ENCODE results near the gene TMEM185B.
A peak's percentile ranks its signal among the peaks of the same experiment; 100 is the strongest.
"Not testable (repeated sequence)": the region's sequence is repeated elsewhere in the genome, so short reads cannot be mapped to it uniquely, and the experiment has no call there.

TMEM185B gene

GRCh38 chr2:120223034-120223912 lies at the start of gene TMEM185B:
Gene TMEM185B (minus strand): TSS chr2:120223400. CDS start chr2:120222976, 424 bp downstream.
- DNase-seq (ENCODE audit: low spot score) = peak; percentile 91

GRCh38 chr2:120271711-120272379 lies 48.6 kb upstream of the TMEM185B start:
- no peak for DNase-seq (ENCODE audit: low spot score)

GRCh38 chr2:120269816-120270215 lies 46.6 kb upstream of the TMEM185B start:
- DNase-seq (ENCODE audit: low spot score) = no peak

- no peak for DNase-seq (ENCODE audit: low spot score)
Observed at GRCh38 chr2:120269076-120269744, 46.0 kb upstream of the TMEM185B start.

- DNase-seq (ENCODE audit: low spot score) = no peak
Observed at GRCh38 chr2:120267348-120267747, 44.1 kb upstream of the TMEM185B start.

- DNase-seq (ENCODE audit: low spot score) = no peak
Observed at GRCh38 chr2:120265006-120265405, 41.8 kb upstream of the TMEM185B start.

- DNase-seq (ENCODE audit: low spot score) = no peak
Observed at GRCh38 chr2:120262761-120263428, 39.7 kb upstream of the TMEM185B start.

- DNase-seq (ENCODE audit: low spot score) = no peak
Observed at GRCh38 chr2:120262150-120262549, 39.0 kb upstream of the TMEM185B start.

- peak; percentile 19 for DNase-seq (ENCODE audit: low spot score)
Observed at GRCh38 chr2:120261387-120262006, 38.3 kb upstream of the TMEM185B start.

- no peak for DNase-seq (ENCODE audit: low spot score)
Observed at GRCh38 chr2:120260736-120261135, 37.5 kb upstream of the TMEM185B start.

- DNase-seq (ENCODE audit: low spot score) = not testable (repeated sequence)
Observed at GRCh38 chr2:120259939-120260338, 36.7 kb upstream of the TMEM185B start.

GRCh38 chr2:120258196-120258595 lies 35.0 kb upstream of the TMEM185B start:
- no peak for DNase-seq (ENCODE audit: low spot score)

- no peak for DNase-seq (ENCODE audit: low spot score)
Observed at GRCh38 chr2:120257522-120257921, 34.3 kb upstream of the TMEM185B start.

GRCh38 chr2:120256651-120257000 lies 33.4 kb upstream of the TMEM185B start:
- no peak for DNase-seq (ENCODE audit: low spot score)

- no peak for DNase-seq (ENCODE audit: low spot score)
Observed at GRCh38 chr2:120255986-120256650, 32.9 kb upstream of the TMEM185B start.

- DNase-seq (ENCODE audit: low spot score) = no peak
Observed at GRCh38 chr2:120255071-120255470, 31.9 kb upstream of the TMEM185B start.

GRCh38 chr2:120254178-120254577 lies 31.0 kb upstream of the TMEM185B start:
- no peak for DNase-seq (ENCODE audit: low spot score)

- peak; percentile 29 for DNase-seq (ENCODE audit: low spot score)
Observed at GRCh38 chr2:120253021-120253882, 30.1 kb upstream of the TMEM185B start.

- peak; percentile 99 for DNase-seq (ENCODE audit: low spot score)
Observed at GRCh38 chr2:120252225-120253020, 29.2 kb upstream of the TMEM185B start, which contains the start of gene RALB. Gene RALB (plus strand): TSS chr2:120252852. CDS start chr2:120278665, 25,813 bp downstream.

All from CD4-positive, alpha-beta T cell treated with Interleukin-15 for 4 hours (primary cell).